ENCODE measurements around the gene CD109. TPM values are rescaled to one million over a fixed set of nuclear protein-coding genes. Genes with fewer than 3 reads are reported as not detected.

The CD109 gene
- total and polyA plus RNA-seq, 2 of the 8 experiments (the other 6 are each of a cell fraction or from before 2014, with no cell fraction given) = 1.4 to 5.3 TPM

- TF ChIP-seq BACH1 (IDR thresholded peaks at IDR 0.05; ENCODE audit: low read length) = no peak
- TF ChIP-seq SRF (IDR thresholded peaks at IDR 0.05; ENCODE audit: low read depth, low read length) = no peak
- no peak for TF ChIP-seq TCF12 (IDR thresholded peaks at IDR 0.05; ENCODE audit: low read depth, low read length)
- no peak for TF ChIP-seq CHD7 (IDR thresholded peaks at IDR 0.05; ENCODE audit: insufficient replicate concordance, low read length)
- TF ChIP-seq CBX5 (IDR thresholded peaks at IDR 0.05; ENCODE audit: low read depth, low read length) = no peak
- no peak for TF ChIP-seq SIN3A (conservative IDR thresholded peaks at IDR 0.05 in 1 of 2, IDR thresholded peaks at IDR 0.05 in 1 of 2; ENCODE audit: low read depth in 1 of 2, low read length in 2 of 2)
- TF ChIP-seq PHF8 (conservative IDR thresholded peaks at IDR 0.05; ENCODE audit: low read depth, low read length) = no peak
Observed at GRCh38 chr6:73743556-73743955, 47.6 kb downstream of the CD109 start (continued).

Data from H1 (cell line).